ENCODE measurements around the gene RER1. TPM values are rescaled to one million over a fixed set of nuclear protein-coding genes. Genes with fewer than 3 reads are reported as not detected.

The RER1 gene
- total and polyA plus RNA-seq, 12 donors: 55.5 to 107 (median 77.3) TPM

GRCh38 chr1:2381741-2382620 is 9.7 kb upstream of the RER1 start:
- TF ChIP-seq, protein P1, sequence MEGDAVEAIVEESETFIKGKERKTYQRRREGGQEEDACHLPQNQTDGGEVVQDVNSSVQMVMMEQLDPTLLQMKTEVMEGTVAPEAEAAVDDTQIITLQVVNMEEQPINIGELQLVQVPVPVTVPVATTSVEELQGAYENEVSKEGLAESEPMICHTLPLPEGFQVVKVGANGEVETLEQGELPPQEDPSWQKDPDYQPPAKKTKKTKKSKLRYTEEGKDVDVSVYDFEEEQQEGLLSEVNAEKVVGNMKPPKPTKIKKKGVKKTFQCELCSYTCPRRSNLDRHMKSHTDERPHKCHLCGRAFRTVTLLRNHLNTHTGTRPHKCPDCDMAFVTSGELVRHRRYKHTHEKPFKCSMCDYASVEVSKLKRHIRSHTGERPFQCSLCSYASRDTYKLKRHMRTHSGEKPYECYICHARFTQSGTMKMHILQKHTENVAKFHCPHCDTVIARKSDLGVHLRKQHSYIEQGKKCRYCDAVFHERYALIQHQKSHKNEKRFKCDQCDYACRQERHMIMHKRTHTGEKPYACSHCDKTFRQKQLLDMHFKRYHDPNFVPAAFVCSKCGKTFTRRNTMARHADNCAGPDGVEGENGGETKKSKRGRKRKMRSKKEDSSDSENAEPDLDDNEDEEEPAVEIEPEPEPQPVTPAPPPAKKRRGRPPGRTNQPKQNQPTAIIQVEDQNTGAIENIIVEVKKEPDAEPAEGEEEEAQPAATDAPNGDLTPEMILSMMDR (IDR thresholded peaks at IDR 0.05): peak; percentile 80 to 98 (median 94)
- Histone ChIP-seq H3K4me3 (peak overlapping the region in 1 of 10 donors; percentile 2), H3K4me1 (peaks cover 4 to 14% (median 12%) of the 10 kb centered on the region in 9 donors), H3K9me3 (no peaks in the 10 kb centered on the region), H3K27me3 (no peaks in the 10 kb centered on the region), H3K36me3 (no peaks in the 10 kb centered on the region), H3K27ac (no peak overlapping the region)
- ATAC-seq: peak; percentile 92 to 98 (median 96)
- DNase-seq: peak; percentile 84 to 90
- 46 to 54% methylated on average over 28 of the region's 28 CpGs for WGBS, 2 donors
- intact Hi-C loops (cut with DNase I): loop anchor here (1.0 to 10.0 kb wide), 7 partner anchors 60 to 250 kb away; partner anchors contain the start of gene FAAP20 (in 2 of the 10)

GRCh38 chr1:2382621-2383361 is 8.8 kb upstream of the RER1 start:
- Histone ChIP-seq H3K4me1 (peaks cover 4 to 14% (median 12%) of the 10 kb centered on the region in 9 donors), H3K9me3 (no peaks in the 10 kb centered on the region), H3K4me3 (no peak overlapping the region), H3K27ac (no peak overlapping the region), H3K27me3 (no peaks in the 10 kb centered on the region), H3K36me3 (peaks cover 0 to 6% (median 0%) of the 10 kb centered on the region in 9 donors)
- WGBS, 2 donors: 51 to 55% methylated on average over 13 of the region's 13 CpGs
- TF ChIP-seq, protein P1 (IDR thresholded peaks at IDR 0.05): peak in 8 of 9 donors; percentile 15 to 50 (median 42)
- intact Hi-C loops (cut with DNase I): loop anchor here in 7 of 10 donors (2.0 to 10.0 kb wide), 6 partner anchors 60 to 250 kb away; partner anchors contain the start of gene FAAP20 (in 1 of the 7)
- ATAC-seq (peak in 6 of 8 donors; percentile 5 to 50 (median 33)), DNase-seq (peak in 1 of 2 donors; percentile 17)

GRCh38 chr1:2383576-2383975 is 8.1 kb upstream of the RER1 start:
- Histone ChIP-seq H3K9me3 (no peaks in the 10 kb centered on the region), H3K4me3 (no peak overlapping the region), H3K27ac (no peak overlapping the region), H3K36me3 (peaks cover 0 to 8% (median 0%) of the 10 kb centered on the region in 9 donors), H3K4me1 (peaks cover 4 to 14% (median 12%) of the 10 kb centered on the region in 9 donors), H3K27me3 (no peaks in the 10 kb centered on the region)
- DNase-seq (peak in 1 of 2 donors; percentile 4), ATAC-seq (no peak)
- WGBS, 2 donors: 87 to 95% methylated on average over 14 of the region's 14 CpGs
- intact Hi-C loops (cut with DNase I): loop anchor here in 7 of 10 donors (2.0 to 10.0 kb wide), 6 partner anchors 61 to 251 kb away; partner anchors contain the start of gene FAAP20 (in 1 of the 7)
- TF ChIP-seq, protein P1 (IDR thresholded peaks at IDR 0.05): no peak

All from heart right ventricle (tissue), 16 donors.